ENCODE data around the gene KIF5C. TPM values are rescaled to one million over a fixed set of nuclear protein-coding genes. Genes with fewer than 3 reads are reported as not detected.

The KIF5C gene
- total RNA-seq, 2 donors from 2014 or later: 2.0 to 2.6 TPM

DNA sequence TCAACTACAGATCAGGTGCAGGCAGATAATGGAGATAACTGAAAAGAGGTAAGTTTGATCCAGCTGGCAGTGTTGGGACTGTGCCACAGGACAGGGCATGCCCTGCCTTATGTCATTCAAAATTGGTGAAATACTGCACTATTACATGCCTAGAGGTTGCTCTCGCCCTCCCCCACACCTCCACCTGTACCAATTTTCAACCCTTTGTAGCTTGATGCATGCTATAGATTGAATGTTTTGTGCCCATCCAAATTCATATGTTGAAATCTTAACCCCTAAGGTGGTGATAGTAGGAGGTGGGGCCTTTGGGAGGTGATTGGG, 91.4 kb downstream of the KIF5C start:
- Histone ChIP-seq H3K27ac (no peak overlapping the region), H3K36me3 (replicated peaks in 1 of 2; ENCODE audit: insufficient read depth in 1 of 2, low read depth in 2 of 2) (no peaks in the 10 kb centered on the region), H3K27me3 (no peaks in the 10 kb centered on the region), H3K4me3 (no peak overlapping the region), H3K4me1 (no peaks in the 10 kb centered on the region), H3K9me3 (no peaks in the 10 kb centered on the region)
- WGBS, 2 donors: 69 to 89% methylated on average over 1 of the region's 1 CpG
- DNase-seq: no peak
- TF ChIP-seq, protein P1, sequence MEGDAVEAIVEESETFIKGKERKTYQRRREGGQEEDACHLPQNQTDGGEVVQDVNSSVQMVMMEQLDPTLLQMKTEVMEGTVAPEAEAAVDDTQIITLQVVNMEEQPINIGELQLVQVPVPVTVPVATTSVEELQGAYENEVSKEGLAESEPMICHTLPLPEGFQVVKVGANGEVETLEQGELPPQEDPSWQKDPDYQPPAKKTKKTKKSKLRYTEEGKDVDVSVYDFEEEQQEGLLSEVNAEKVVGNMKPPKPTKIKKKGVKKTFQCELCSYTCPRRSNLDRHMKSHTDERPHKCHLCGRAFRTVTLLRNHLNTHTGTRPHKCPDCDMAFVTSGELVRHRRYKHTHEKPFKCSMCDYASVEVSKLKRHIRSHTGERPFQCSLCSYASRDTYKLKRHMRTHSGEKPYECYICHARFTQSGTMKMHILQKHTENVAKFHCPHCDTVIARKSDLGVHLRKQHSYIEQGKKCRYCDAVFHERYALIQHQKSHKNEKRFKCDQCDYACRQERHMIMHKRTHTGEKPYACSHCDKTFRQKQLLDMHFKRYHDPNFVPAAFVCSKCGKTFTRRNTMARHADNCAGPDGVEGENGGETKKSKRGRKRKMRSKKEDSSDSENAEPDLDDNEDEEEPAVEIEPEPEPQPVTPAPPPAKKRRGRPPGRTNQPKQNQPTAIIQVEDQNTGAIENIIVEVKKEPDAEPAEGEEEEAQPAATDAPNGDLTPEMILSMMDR (IDR thresholded peaks at IDR 0.05): no peak
- no peak for TF ChIP-seq POLR2A (IDR thresholded peaks at IDR 0.05)
- ATAC-seq: no peak
- intact Hi-C loops (cut with DNase I): no loop called here

DNA sequence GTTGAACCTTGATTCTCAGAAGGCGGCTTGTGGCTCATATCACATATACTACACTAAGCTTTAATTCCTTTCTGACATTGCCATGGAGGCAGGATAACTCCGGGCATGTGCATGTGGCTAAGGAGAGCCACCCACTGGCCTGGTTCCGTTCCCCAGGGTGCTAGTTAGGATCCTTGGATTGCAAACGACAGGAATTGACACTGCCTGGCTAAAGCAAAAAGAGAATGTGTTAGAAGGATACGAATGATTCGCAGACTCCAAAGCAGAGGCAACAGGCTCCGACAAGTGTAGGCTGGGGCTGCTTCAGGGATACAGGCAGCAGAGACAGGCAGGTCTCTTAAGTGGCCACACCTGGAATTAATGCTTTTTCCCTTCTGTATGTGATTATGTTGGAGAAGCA, 92.0 kb downstream of the KIF5C start:
- Histone ChIP-seq H3K4me3 (no peak overlapping the region), H3K4me1 (no peaks in the 10 kb centered on the region), H3K27ac (no peak overlapping the region), H3K36me3 (replicated peaks in 1 of 2; ENCODE audit: insufficient read depth in 1 of 2, low read depth in 2 of 2) (no peaks in the 10 kb centered on the region), H3K27me3 (no peaks in the 10 kb centered on the region), H3K9me3 (no peaks in the 10 kb centered on the region)
- no peak for TF ChIP-seq POLR2A (IDR thresholded peaks at IDR 0.05)
- no peak for DNase-seq
- intact Hi-C loops (cut with DNase I): no loop called here
- ATAC-seq: no peak
- WGBS, 2 donors: 74 to 81% methylated on average over 7 of the region's 7 CpGs

DNA sequence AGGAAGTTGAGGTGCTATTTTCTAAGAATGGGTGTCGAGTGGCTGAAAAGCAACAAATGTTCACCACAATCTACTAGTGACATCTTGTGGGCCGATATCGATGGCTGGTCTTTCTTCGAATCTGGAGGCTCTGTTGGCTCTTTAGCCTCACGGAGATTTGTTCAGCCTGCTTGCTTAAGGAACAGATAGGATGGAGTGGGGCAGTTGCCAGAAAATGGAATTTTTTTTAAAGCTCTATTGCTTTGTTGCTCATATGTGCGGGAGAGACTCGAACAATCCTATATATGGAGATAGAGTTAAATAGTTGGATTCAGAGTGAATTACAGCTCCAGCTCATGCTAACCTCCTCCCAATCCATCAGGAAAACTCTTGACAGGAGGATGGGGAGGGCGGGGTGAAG, 92.6 kb downstream of the KIF5C start:
- TF ChIP-seq, protein P1 (IDR thresholded peaks at IDR 0.05): no peak
- no peak for TF ChIP-seq POLR2A (IDR thresholded peaks at IDR 0.05)
- 71 to 78% methylated on average over 8 of the region's 8 CpGs for WGBS, 2 donors

DNA sequence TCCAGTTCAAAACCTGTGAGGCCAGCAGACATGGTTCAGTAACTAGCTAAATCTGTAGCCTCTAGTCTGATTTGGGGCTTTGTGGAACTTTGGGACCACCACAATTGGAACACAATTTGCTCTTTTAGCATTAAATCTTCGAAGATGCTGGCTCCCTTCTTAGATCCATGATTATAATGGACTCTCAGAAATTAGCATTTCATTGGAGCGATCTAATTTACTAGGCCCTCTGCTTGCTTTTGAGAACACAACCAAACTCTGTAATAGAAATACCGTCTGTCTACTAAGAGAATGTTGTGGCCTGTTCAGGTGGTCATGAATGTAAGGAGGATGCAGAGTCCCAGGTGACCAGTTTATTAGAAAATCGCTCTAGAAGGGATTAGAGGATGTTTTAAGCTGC, 93.3 kb downstream of the KIF5C start:
- H3K4me3 ChIP-seq: no peak overlapping the region
- no peaks in the 10 kb centered on the region for H3K27me3 ChIP-seq
- H3K36me3 ChIP-seq (replicated peaks in 1 of 2; ENCODE audit: insufficient read depth in 1 of 2, low read depth in 2 of 2): no peaks in the 10 kb centered on the region
- no peaks in the 10 kb centered on the region for H3K4me1 ChIP-seq
- intact Hi-C loops (cut with DNase I): no loop called here
- H3K9me3 ChIP-seq: no peaks in the 10 kb centered on the region
- ATAC-seq (no peak), DNase-seq (no peak)
- no peak for TF ChIP-seq POLR2A (IDR thresholded peaks at IDR 0.05)
- TF ChIP-seq, protein P1 (IDR thresholded peaks at IDR 0.05): no peak
- 72 to 76% methylated on average over 4 of the region's 4 CpGs for WGBS, 2 donors
- H3K27ac ChIP-seq: no peak overlapping the region

More for the DNA sequence above, 92.6 kb downstream of the KIF5C start:
- Histone ChIP-seq H3K36me3 (replicated peaks in 1 of 2; ENCODE audit: insufficient read depth in 1 of 2, low read depth in 2 of 2) (no peaks in the 10 kb centered on the region), H3K4me1 (no peaks in the 10 kb centered on the region), H3K4me3 (no peak overlapping the region), H3K27me3 (no peaks in the 10 kb centered on the region), H3K27ac (no peak overlapping the region), H3K9me3 (no peaks in the 10 kb centered on the region)
- ATAC-seq: no peak
- intact Hi-C loops (cut with DNase I): no loop called here
- no peak for DNase-seq

DNA sequence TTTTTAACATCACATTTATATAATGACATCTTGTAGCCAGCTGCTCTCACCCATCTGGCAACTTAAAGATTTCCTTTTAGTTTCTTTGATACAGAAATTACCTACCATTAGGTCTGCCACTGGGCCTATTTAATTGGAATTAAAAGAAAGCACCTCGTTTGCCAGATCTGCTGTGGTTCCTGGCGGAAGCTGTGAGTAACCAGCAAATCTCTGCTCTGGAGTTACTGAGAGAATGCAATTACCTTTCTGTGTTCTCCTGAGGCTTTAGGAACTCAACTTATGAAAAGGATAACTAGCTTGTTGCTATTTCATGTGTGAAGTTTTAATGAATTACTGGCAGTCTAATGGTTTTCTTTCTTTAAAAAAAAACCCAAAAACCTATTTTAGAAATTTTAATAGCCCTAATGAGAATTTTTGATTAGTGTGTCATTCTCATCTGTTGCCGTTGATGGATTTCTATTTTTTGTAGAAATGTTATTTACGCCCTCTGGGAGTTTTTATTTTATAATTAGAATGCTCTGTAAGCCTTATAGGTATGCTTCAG, 93.8 kb downstream of the KIF5C start:
- intact Hi-C loops (cut with DNase I): no loop called here
- Histone ChIP-seq H3K27ac (no peak overlapping the region), H3K4me3 (no peak overlapping the region), H3K4me1 (no peaks in the 10 kb centered on the region), H3K36me3 (replicated peaks in 1 of 2; ENCODE audit: insufficient read depth in 1 of 2, low read depth in 2 of 2) (no peaks in the 10 kb centered on the region), H3K9me3 (no peaks in the 10 kb centered on the region), H3K27me3 (no peaks in the 10 kb centered on the region)
- DNase-seq: no peak
- 77 to 78% methylated on average over 4 of the region's 4 CpGs for WGBS, 2 donors
- no peak for ATAC-seq
- no peak for TF ChIP-seq POLR2A (IDR thresholded peaks at IDR 0.05)
- TF ChIP-seq, protein P1 (IDR thresholded peaks at IDR 0.05): no peak

Data from body of pancreas (tissue), 4 donors.